ENCODE data around the gene WDR90. TPM values are rescaled to one million over a fixed set of nuclear protein-coding genes. Genes with fewer than 3 reads are reported as not detected.

The WDR90 gene
- polyA plus RNA-seq (2013, experiment 1 of 2) = 16.6 TPM
- polyA plus RNA-seq (2013, experiment 2 of 2) = 15.8 TPM

DNA sequence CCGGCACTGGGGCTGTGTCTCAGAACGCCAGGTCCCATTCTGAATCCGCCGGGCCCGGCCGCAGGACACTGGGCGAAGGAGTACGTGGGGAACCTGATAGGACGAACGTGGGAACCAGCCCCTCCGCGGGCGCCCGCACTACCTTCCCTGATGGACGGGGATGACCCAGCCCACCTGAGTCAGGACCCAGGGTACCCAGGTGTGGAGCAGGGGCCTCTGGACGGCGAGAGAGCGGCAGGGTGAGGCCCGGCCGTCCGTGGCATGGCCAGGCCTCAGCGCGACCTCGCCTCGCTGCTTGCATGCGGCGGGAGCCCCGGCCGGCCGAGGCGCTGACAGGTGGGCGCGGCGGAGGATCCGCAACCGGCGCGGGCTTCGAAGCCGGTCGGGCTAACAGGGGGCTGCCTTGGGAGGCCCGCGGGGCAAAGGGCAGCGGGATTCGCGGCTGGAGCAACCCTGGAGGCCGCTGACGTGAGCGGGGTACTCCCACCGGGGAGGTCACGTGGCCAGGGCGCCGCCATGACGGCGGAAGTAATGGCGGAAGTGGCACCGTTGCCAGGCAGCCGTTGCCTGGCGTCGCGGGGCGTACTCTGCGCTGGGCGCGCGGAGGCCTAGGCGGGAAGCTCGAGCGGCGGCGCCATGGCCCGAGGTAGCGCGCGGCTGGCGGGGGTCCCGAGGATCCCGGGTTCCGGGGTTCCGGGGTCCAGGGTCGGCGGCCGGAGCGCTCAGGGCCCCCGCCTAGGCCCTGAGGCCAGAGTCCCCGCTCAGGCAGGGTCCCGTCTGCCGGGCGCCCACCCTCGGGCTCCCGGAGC, at the start of gene WDR90:
TSS of gene WDR90 (plus strand) at position 585 of the 809 bp plus-strand sequence. CDS start at position 637, 52 bp downstream.
- peak within 1 kb of the TSS; percentile 97 for H3K18ac ChIP-seq (ENCODE audit: low read length)
- H3K14ac ChIP-seq (ENCODE audit: low read length) = peak within 1 kb of the TSS; percentile 89
- peak within 1 kb of the TSS; percentile 58 for H3K27ac ChIP-seq (replicated peaks; ENCODE audit: low read length)
- peak within 1 kb of the TSS; percentile 79 for H2AK5ac ChIP-seq (ENCODE audit: low read depth, low read length)
- H3K4me2 ChIP-seq (ENCODE audit: insufficient read depth, low read length, poor library complexity, severe bottlenecking) = peak within 1 kb of the TSS; percentile 83
- no CpG with 5 or more reads among the region's 91 CpGs for WGBS, 2 donors (ENCODE audit: extremely low coverage in 2 of 2, insufficient read length in 2 of 2, insufficient replicate concordance in 1 of 2)
- peak within 1 kb of the TSS; percentile 96 for H2BK5ac ChIP-seq (ENCODE audit: low read length)
- peak within 1 kb of the TSS; percentile 98 for H3K9ac ChIP-seq (ENCODE audit: low read depth, low read length, poor library complexity)
- H3K23ac ChIP-seq (ENCODE audit: low read depth, low read length, poor library complexity) = peak within 1 kb of the TSS; percentile 95
- peaks cover 9 to 16% of the 10 kb centered on the region in 2 donors for H3K4me1 ChIP-seq (ENCODE audit: control insufficient read depth in 2 of 2, insufficient read depth in 1 of 2, low read depth in 1 of 2, low read length in 2 of 2)
- no peaks in the 10 kb centered on the region for H3K27me3 ChIP-seq (ENCODE audit: control insufficient read depth in 3 of 3, insufficient read depth in 3 of 3, low read depth in 1 of 3, low read length in 3 of 3)
- H4K91ac ChIP-seq (ENCODE audit: low read depth, low read length, poor library complexity) = no peak within 1 kb of the TSS
- peak within 1 kb of the TSS; percentile 69 for H2AFZ ChIP-seq (ENCODE audit: low read length)
- H3K9me3 ChIP-seq (replicated peaks in 1 of 2; ENCODE audit: control insufficient read depth in 2 of 2, insufficient read depth in 1 of 2, low read depth in 1 of 2, low read length in 2 of 2) = no peaks in the 10 kb centered on the region
- no peak within 1 kb of the TSS for H4K8ac ChIP-seq (ENCODE audit: low read depth, low read length)
- peak within 1 kb of the TSS; percentile 76 for H2BK120ac ChIP-seq (ENCODE audit: low read depth, low read length)
- peaks cover 15% of the 10 kb centered on the region for H3K79me1 ChIP-seq (ENCODE audit: low read depth, low read length)
- H2BK12ac ChIP-seq (ENCODE audit: low read length) = peak within 1 kb of the TSS; percentile 73
- peak within 1 kb of the TSS; percentile 11 for H3K4ac ChIP-seq (ENCODE audit: low read length)
- peak; percentile 86 for DNase-seq (ENCODE audit: low spot score)
- peaks cover 2 to 28% of the 10 kb centered on the region in 2 donors for H3K36me3 ChIP-seq (replicated peaks in 1 of 2; ENCODE audit: control insufficient read depth in 2 of 2, insufficient read depth in 2 of 2, low read length in 2 of 2)
- peak within 1 kb of the TSS; percentile 80 to 89 for H3K4me3 ChIP-seq (ENCODE audit: low read length in 2 of 2)
- H2BK15ac ChIP-seq (ENCODE audit: low read length) = peak within 1 kb of the TSS; percentile 92

DNA sequence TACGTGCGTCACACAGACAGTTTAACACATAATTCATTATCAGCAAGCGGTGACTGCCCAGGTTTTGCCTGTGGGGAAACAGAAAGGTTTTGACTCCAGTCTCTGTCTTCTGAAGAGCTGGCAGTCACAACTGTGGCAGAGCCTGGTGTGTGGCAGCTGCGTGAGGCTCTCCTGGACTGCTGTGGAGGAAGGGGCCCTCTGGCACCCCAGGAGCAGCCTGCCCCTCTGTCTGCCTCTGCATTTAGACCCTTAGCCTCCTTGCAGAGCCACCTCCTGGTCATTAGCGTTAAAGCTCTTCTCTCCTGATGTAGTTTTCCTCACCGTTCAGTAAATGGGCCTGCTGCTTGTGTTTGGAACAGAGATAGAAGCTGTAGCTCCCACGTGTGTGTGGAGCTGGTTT, 48.4 kb upstream of the WDR90 start:
- no peaks in the 10 kb centered on the region for H3K4me1 ChIP-seq (ENCODE audit: control insufficient read depth in 2 of 2, insufficient read depth in 1 of 2, low read depth in 1 of 2, low read length in 2 of 2)
- WGBS, 2 donors (ENCODE audit: extremely low coverage in 2 of 2, insufficient read length in 2 of 2, insufficient replicate concordance in 1 of 2) = no CpG with 5 or more reads among the region's 7 CpGs
- no peak for DNase-seq (ENCODE audit: low spot score)
- H3K9me3 ChIP-seq (replicated peaks in 1 of 2; ENCODE audit: control insufficient read depth in 2 of 2, insufficient read depth in 1 of 2, low read depth in 1 of 2, low read length in 2 of 2) = peaks cover 15 to 22% of the 10 kb centered on the region in 2 donors
- H3K18ac ChIP-seq (ENCODE audit: low read length) = no peak overlapping the region
- no peak overlapping the region for H4K8ac ChIP-seq (ENCODE audit: low read depth, low read length)
- peaks cover 12% of the 10 kb centered on the region for H3K79me1 ChIP-seq (ENCODE audit: low read depth, low read length)
- H2BK120ac ChIP-seq (ENCODE audit: low read depth, low read length) = no peak overlapping the region
- no peak overlapping the region for H2AFZ ChIP-seq (ENCODE audit: low read length)
- no peak overlapping the region for H3K23ac ChIP-seq (ENCODE audit: low read depth, low read length, poor library complexity)
- H2AK5ac ChIP-seq (ENCODE audit: low read depth, low read length) = no peak overlapping the region
- H3K4me2 ChIP-seq (ENCODE audit: insufficient read depth, low read length, poor library complexity, severe bottlenecking) = no peak overlapping the region
- no peak overlapping the region for H3K4me3 ChIP-seq (ENCODE audit: low read length in 2 of 2)
- H3K27ac ChIP-seq (replicated peaks; ENCODE audit: low read length) = no peak overlapping the region
- H2BK15ac ChIP-seq (ENCODE audit: low read length) = no peak overlapping the region
- no peaks in the 10 kb centered on the region for H3K27me3 ChIP-seq (ENCODE audit: control insufficient read depth in 3 of 3, insufficient read depth in 3 of 3, low read depth in 1 of 3, low read length in 3 of 3)
- no peak overlapping the region for H3K9ac ChIP-seq (ENCODE audit: low read depth, low read length, poor library complexity)
- no peak overlapping the region for H4K91ac ChIP-seq (ENCODE audit: low read depth, low read length, poor library complexity)
- H2BK5ac ChIP-seq (ENCODE audit: low read length) = no peak overlapping the region
- H3K36me3 ChIP-seq (replicated peaks in 1 of 2; ENCODE audit: control insufficient read depth in 2 of 2, insufficient read depth in 2 of 2, low read length in 2 of 2) = peaks cover 6 to 39% of the 10 kb centered on the region in 2 donors
- no peak overlapping the region for H3K14ac ChIP-seq (ENCODE audit: low read length)
- H2BK12ac ChIP-seq (ENCODE audit: low read length) = no peak overlapping the region
- no peak overlapping the region for H3K4ac ChIP-seq (ENCODE audit: low read length)

DNA sequence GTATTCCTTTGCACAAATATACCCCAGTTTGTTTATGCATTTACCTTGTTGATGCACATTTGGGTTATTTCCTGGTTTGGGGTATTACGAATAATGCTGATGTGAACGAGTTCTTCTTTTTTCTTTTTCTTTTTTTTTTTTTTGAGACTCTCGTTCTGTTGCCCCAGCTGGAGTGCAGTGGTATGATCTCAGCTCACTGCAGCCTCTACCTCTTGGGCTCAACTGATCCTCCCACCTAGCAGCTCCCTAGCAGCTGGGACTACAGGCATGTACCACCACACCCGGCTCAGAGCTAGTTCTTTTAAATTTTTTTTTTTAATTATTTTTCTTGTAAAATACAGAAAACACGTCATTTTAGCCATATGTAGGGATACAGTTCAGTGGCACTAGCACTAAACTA, 45.2 kb upstream of the WDR90 start:
- Histone ChIP-seq H3K4me2 (ENCODE audit: insufficient read depth, low read length, poor library complexity, severe bottlenecking) (no peak overlapping the region), H3K79me1 (ENCODE audit: low read depth, low read length) (peaks cover 12% of the 10 kb centered on the region), H3K36me3 (replicated peaks in 1 of 2; ENCODE audit: control insufficient read depth in 2 of 2, insufficient read depth in 2 of 2, low read length in 2 of 2) (peaks cover 6 to 15% of the 10 kb centered on the region in 2 donors), H3K4ac (ENCODE audit: low read length) (no peak overlapping the region), H3K14ac (ENCODE audit: low read length) (no peak overlapping the region), H3K9me3 (replicated peaks in 1 of 2; ENCODE audit: control insufficient read depth in 2 of 2, insufficient read depth in 1 of 2, low read depth in 1 of 2, low read length in 2 of 2) (peaks cover 15 to 27% of the 10 kb centered on the region in 2 donors), H2BK12ac (ENCODE audit: low read length) (no peak overlapping the region), H3K23ac (ENCODE audit: low read depth, low read length, poor library complexity) (no peak overlapping the region), H3K18ac (ENCODE audit: low read length) (no peak overlapping the region), H2AK5ac (ENCODE audit: low read depth, low read length) (no peak overlapping the region), H4K8ac (ENCODE audit: low read depth, low read length) (no peak overlapping the region), H4K91ac (ENCODE audit: low read depth, low read length, poor library complexity) (no peak overlapping the region), H3K4me1 (ENCODE audit: control insufficient read depth in 2 of 2, insufficient read depth in 1 of 2, low read depth in 1 of 2, low read length in 2 of 2) (no peaks in the 10 kb centered on the region), H3K9ac (ENCODE audit: low read depth, low read length, poor library complexity) (no peak overlapping the region), H2BK5ac (ENCODE audit: low read length) (no peak overlapping the region), H2AFZ (ENCODE audit: low read length) (no peak overlapping the region), H2BK15ac (ENCODE audit: low read length) (no peak overlapping the region), H2BK120ac (ENCODE audit: low read depth, low read length) (no peak overlapping the region), H3K27me3 (ENCODE audit: control insufficient read depth in 3 of 3, insufficient read depth in 3 of 3, low read depth in 1 of 3, low read length in 3 of 3) (no peaks in the 10 kb centered on the region), H3K4me3 (ENCODE audit: low read length in 2 of 2) (no peak overlapping the region), H3K27ac (replicated peaks; ENCODE audit: low read length) (no peak overlapping the region)
- no peak for DNase-seq (ENCODE audit: low spot score)
- WGBS, 2 donors (ENCODE audit: extremely low coverage in 2 of 2, insufficient read length in 2 of 2, insufficient replicate concordance in 1 of 2) = no CpG with 5 or more reads among the region's 5 CpGs

DNA sequence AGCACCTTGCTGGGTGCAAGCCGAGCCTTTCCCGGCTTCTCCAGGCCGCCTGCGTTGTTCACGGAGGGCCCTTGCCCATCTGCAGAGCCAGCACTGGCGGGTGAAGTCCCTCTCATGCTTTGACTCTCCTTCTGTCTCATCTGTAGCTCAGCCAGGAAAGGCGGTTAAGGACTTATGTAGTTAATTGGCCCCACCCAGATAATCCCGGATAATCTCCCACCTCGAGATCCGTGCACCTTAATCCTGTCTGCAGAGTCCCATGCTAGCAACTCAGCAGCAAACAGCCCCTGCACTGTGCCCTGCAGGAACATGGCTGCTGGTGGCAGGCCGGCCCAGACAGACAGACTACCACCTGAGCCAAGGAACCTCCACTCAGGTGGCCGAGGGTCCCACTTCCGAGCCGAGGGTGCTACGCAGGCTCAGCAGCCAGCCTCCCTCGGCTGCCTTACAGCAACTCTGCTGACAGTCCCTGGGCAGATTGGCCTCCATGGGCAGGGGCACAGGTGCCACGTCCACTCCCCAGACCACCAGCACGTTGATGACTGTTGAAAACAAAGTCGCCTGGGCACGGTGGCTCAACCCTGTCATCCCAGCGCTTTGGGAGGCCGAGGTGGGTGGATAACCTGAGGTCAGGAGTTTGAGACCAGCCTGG, 42.4 kb upstream of the WDR90 start:
- Histone ChIP-seq H2AFZ (ENCODE audit: low read length) (no peak overlapping the region), H2BK15ac (ENCODE audit: low read length) (no peak overlapping the region), H3K27me3 (ENCODE audit: control insufficient read depth in 3 of 3, insufficient read depth in 3 of 3, low read depth in 1 of 3, low read length in 3 of 3) (no peaks in the 10 kb centered on the region), H3K9ac (ENCODE audit: low read depth, low read length, poor library complexity) (no peak overlapping the region), H3K4me2 (ENCODE audit: insufficient read depth, low read length, poor library complexity, severe bottlenecking) (no peak overlapping the region), H3K4me1 (ENCODE audit: control insufficient read depth in 2 of 2, insufficient read depth in 1 of 2, low read depth in 1 of 2, low read length in 2 of 2) (no peaks in the 10 kb centered on the region), H3K4me3 (ENCODE audit: low read length in 2 of 2) (peak overlapping the region in 1 of 2 donors; percentile 11), H3K4ac (ENCODE audit: low read length) (no peak overlapping the region), H3K27ac (replicated peaks; ENCODE audit: low read length) (no peak overlapping the region), H3K9me3 (replicated peaks in 1 of 2; ENCODE audit: control insufficient read depth in 2 of 2, insufficient read depth in 1 of 2, low read depth in 1 of 2, low read length in 2 of 2) (peaks cover 11 to 24% of the 10 kb centered on the region in 2 donors), H4K8ac (ENCODE audit: low read depth, low read length) (no peak overlapping the region), H3K36me3 (replicated peaks in 1 of 2; ENCODE audit: control insufficient read depth in 2 of 2, insufficient read depth in 2 of 2, low read length in 2 of 2) (peaks cover 0 to 2% of the 10 kb centered on the region in 2 donors), H3K14ac (ENCODE audit: low read length) (no peak overlapping the region), H2BK12ac (ENCODE audit: low read length) (no peak overlapping the region), H3K23ac (ENCODE audit: low read depth, low read length, poor library complexity) (peak overlapping the region; percentile 77), H3K18ac (ENCODE audit: low read length) (no peak overlapping the region), H2AK5ac (ENCODE audit: low read depth, low read length) (no peak overlapping the region), H3K79me1 (ENCODE audit: low read depth, low read length) (peaks cover 10% of the 10 kb centered on the region), H2BK120ac (ENCODE audit: low read depth, low read length) (no peak overlapping the region), H2BK5ac (ENCODE audit: low read length) (no peak overlapping the region), H4K91ac (ENCODE audit: low read depth, low read length, poor library complexity) (no peak overlapping the region)
- WGBS, 2 donors (ENCODE audit: extremely low coverage in 2 of 2, insufficient read length in 2 of 2, insufficient replicate concordance in 1 of 2) = no CpG with 5 or more reads among the region's 22 CpGs
- DNase-seq (ENCODE audit: low spot score) = no peak
